ENCODE data around the gene CTIF.

DNA sequence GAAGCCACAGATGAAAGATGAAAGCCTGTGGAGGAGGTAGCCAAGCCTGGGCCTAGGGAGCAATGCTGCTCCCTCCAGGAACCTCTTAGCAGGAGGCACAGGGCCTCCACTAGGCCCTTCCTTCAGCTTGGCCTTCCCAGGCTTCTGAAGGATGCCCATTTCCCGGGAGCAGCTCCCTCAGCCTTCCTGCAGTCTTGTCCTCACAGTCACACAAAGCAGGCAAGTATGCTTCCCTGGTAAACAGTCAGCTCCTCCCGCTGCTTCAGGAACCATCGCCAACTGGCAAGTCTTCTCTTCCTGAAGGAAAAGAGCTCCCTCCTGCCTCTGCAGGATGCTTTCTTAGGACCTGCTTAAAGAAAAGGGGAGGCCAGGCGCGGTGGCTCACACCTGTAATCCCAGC is 358.7 kb downstream of the CTIF start:
- TF ChIP-seq, protein P1, sequence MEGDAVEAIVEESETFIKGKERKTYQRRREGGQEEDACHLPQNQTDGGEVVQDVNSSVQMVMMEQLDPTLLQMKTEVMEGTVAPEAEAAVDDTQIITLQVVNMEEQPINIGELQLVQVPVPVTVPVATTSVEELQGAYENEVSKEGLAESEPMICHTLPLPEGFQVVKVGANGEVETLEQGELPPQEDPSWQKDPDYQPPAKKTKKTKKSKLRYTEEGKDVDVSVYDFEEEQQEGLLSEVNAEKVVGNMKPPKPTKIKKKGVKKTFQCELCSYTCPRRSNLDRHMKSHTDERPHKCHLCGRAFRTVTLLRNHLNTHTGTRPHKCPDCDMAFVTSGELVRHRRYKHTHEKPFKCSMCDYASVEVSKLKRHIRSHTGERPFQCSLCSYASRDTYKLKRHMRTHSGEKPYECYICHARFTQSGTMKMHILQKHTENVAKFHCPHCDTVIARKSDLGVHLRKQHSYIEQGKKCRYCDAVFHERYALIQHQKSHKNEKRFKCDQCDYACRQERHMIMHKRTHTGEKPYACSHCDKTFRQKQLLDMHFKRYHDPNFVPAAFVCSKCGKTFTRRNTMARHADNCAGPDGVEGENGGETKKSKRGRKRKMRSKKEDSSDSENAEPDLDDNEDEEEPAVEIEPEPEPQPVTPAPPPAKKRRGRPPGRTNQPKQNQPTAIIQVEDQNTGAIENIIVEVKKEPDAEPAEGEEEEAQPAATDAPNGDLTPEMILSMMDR (IDR thresholded peaks at IDR 0.05; ENCODE audit: poor library complexity), result no peak
- TF ChIP-seq EZH2phosphoT487 (IDR thresholded peaks at IDR 0.05; ENCODE audit: low read depth, severe bottlenecking, unreplicated experiment) (no peak), EZH2 (IDR thresholded peaks at IDR 0.05; ENCODE audit: borderline replicate concordance) (no peak)

Data from hepatocyte (in vitro differentiated cells).